Nephron progenitor cell (in vitro differentiated cells): ENCODE data around the gene MUC4.
"Not testable (repeated sequence)": the region's sequence is repeated elsewhere in the genome, so short reads cannot be mapped to it uniquely, and the experiment has no call there.

Source experiments
- DNase-seq: peaks from one replicate; pipeline ENCODE4 v3.0.0; 2021
- H3K27ac Mint-ChIP-seq: 2 replicates; pipeline ENCODE4 v1.8.0; 2021; ENCODE audit warnings: mild to moderate bottlenecking, moderate library complexity, mixed read lengths
- H3K27me3 Mint-ChIP-seq: 2 replicates; pipeline ENCODE4 v1.8.0; 2021; ENCODE audit warnings: mild to moderate bottlenecking, low read depth, mixed read lengths; ENCODE audit not compliant: poor library complexity
- H3K36me3 Mint-ChIP-seq: 2 replicates; pipeline ENCODE4 v1.8.0; 2021; ENCODE audit warnings: low read depth, mixed read lengths
- H3K4me1 Mint-ChIP-seq: 2 replicates; pipeline ENCODE4 v1.8.0; 2021; ENCODE audit warnings: mixed read lengths
- H3K4me3 Mint-ChIP-seq: 2 replicates; pipeline ENCODE4 v1.8.0; 2021; ENCODE audit warnings: mild to moderate bottlenecking, moderate library complexity, mixed read lengths
- H3K9me3 Mint-ChIP-seq: 2 replicates; pipeline ENCODE4 v1.8.0; 2021; ENCODE audit warnings: mild to moderate bottlenecking, moderate library complexity, mixed read lengths
- CTCF ChIP-seq: fragments of 200-600 bp; sonication (generic); IDR thresholded peaks from 2 replicates; pipeline ENCODE4 v1.5.0; 2021; ENCODE audit warnings: antibody characterized with exemption

The MUC4 gene

GRCh38 chr3:195829897-195830254 is 18.1 kb upstream of the MUC4 start:
- no peak overlapping the region for H3K4me3 Mint-ChIP-seq

DNA sequence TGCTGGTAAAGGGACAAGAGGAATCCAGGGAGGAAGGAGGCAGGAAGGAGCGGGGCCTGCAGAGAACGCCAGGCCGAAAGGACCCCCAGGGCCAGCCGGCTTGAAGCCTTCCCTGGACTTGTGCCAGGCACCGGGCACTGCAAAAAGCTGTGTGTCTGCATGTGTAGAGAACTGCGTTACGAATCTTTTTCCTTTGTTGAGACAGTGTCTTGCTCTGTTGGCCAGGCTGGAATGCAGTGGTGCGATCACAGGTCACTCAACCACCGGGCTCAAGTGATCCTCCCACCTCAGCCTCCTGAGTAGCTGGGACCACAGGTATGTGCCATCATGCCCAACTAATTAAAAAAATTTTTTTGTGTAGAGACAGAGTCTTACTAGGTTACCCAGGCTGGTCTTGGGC is 17.0 kb upstream of the MUC4 start:
- no peak for TF ChIP-seq CTCF
- Mint-ChIP-seq H3K27me3 (peaks cover 5% of the 10 kb centered on the region), H3K36me3 (no peaks in the 10 kb centered on the region), H3K27ac (no peak overlapping the region), H3K4me3 (no peak overlapping the region), H3K9me3 (no peaks in the 10 kb centered on the region), H3K4me1 (peaks cover 16% of the 10 kb centered on the region)
- DNase-seq, result no peak

More at GRCh38 chr3:195829897-195830254, 18.1 kb upstream of the MUC4 start:
- Mint-ChIP-seq H3K36me3 (no peaks in the 10 kb centered on the region), H3K27me3 (peaks cover 5% of the 10 kb centered on the region), H3K9me3 (no peaks in the 10 kb centered on the region), H3K4me1 (peaks cover 14% of the 10 kb centered on the region), H3K27ac (no peak overlapping the region)
- TF ChIP-seq CTCF, result no peak
- DNase-seq, result no peak

GRCh38 chr3:195825857-195826804 is 14.4 kb upstream of the MUC4 start:
- no peaks in the 10 kb centered on the region for H3K36me3 Mint-ChIP-seq
- H3K27ac Mint-ChIP-seq, result no peak overlapping the region
- H3K4me3 Mint-ChIP-seq, result no peak overlapping the region
- TF ChIP-seq CTCF, result no peak
- H3K27me3 Mint-ChIP-seq, result peaks cover 11% of the 10 kb centered on the region
- H3K9me3 Mint-ChIP-seq, result no peaks in the 10 kb centered on the region
- no peak for DNase-seq
- H3K4me1 Mint-ChIP-seq, result peaks cover 26% of the 10 kb centered on the region

GRCh38 chr3:195825191-195825588 is 13.5 kb upstream of the MUC4 start:
- no peaks in the 10 kb centered on the region for H3K9me3 Mint-ChIP-seq
- peaks cover 11% of the 10 kb centered on the region for H3K27me3 Mint-ChIP-seq
- no peak overlapping the region for H3K4me3 Mint-ChIP-seq
- H3K27ac Mint-ChIP-seq, result no peak overlapping the region
- H3K4me1 Mint-ChIP-seq, result peaks cover 35% of the 10 kb centered on the region
- no peaks in the 10 kb centered on the region for H3K36me3 Mint-ChIP-seq
- no peak for TF ChIP-seq CTCF
- DNase-seq, result no peak

- H3K4me3 Mint-ChIP-seq, H3K36me3 Mint-ChIP-seq, H3K27ac Mint-ChIP-seq, H3K27me3 Mint-ChIP-seq, H3K9me3 Mint-ChIP-seq, DNase-seq: not testable (repeated sequence)
- H3K4me1 Mint-ChIP-seq, result peaks cover 40% of the 10 kb centered on the region
These were observed 12.9 kb upstream of the MUC4 start for GRCh38 chr3:195824425-195825190.

DNA sequence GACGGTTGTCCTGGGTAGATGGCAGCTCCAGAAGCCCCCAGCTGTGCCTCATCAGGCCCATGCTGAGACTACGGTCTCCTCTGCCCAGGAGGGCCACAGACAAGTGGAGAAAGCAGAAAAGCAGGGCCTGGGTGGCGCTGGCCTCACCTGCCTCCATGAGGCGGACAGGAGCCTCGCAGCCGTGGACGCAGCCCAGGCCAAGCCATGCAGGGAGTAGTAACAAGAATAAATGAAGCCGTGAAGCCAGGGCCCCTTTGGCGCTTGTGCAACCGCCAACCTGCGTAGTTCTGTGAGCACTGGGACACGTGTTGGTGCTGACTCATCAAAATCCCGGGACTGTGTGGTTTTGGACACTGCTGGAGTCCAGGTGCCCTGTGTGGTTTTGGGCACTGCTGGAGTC is 12.3 kb upstream of the MUC4 start:
- no peaks in the 10 kb centered on the region for H3K9me3 Mint-ChIP-seq
- TF ChIP-seq CTCF, result no peak
- no peak overlapping the region for H3K27ac Mint-ChIP-seq
- no peaks in the 10 kb centered on the region for H3K36me3 Mint-ChIP-seq
- peaks cover 9% of the 10 kb centered on the region for H3K27me3 Mint-ChIP-seq
- no peak overlapping the region for H3K4me3 Mint-ChIP-seq
- H3K4me1 Mint-ChIP-seq, result peaks cover 44% of the 10 kb centered on the region
- no peak for DNase-seq
